Measurements from ENCODE around the gene ACTL8.

Gene ACTL8

GRCh38 chr1:17805869-17806684 lies 50.9 kb downstream of the ACTL8 start:
- H3K27ac ChIP-seq (ENCODE audit: low read depth, low read length), result no peak overlapping the region
- no peaks in the 10 kb centered on the region for H3K4me1 ChIP-seq (ENCODE audit: control insufficient read depth, insufficient read depth, low read length)
- peaks cover 12% of the 10 kb centered on the region; the same call in 1 of the 2 replicates for H3K9me3 ChIP-seq (ENCODE audit: control insufficient read depth, insufficient read depth, low read depth, low read length)
- no peaks in the 10 kb centered on the region for H3K36me3 ChIP-seq (ENCODE audit: control insufficient read depth, insufficient read depth, low read length)
- H3K9ac ChIP-seq (ENCODE audit: low read length), result no peak overlapping the region
- no peak overlapping the region for H3K4me3 ChIP-seq (ENCODE audit: low read depth, low read length)
- peaks cover 9% of the 10 kb centered on the region; the same call in 1 of the 2 replicates for H3K27me3 ChIP-seq (ENCODE audit: control insufficient read depth, insufficient read depth, low read length)

- no peak overlapping the region for H3K9ac ChIP-seq (ENCODE audit: low read length)
- no peak overlapping the region for H3K4me3 ChIP-seq (ENCODE audit: low read depth, low read length)
- no peaks in the 10 kb centered on the region for H3K36me3 ChIP-seq (ENCODE audit: control insufficient read depth, insufficient read depth, low read length)
- H3K27me3 ChIP-seq (ENCODE audit: control insufficient read depth, insufficient read depth, low read length), result peaks cover 9% of the 10 kb centered on the region; the same call in 1 of the 2 replicates
- peaks cover 12% of the 10 kb centered on the region; the same call in 1 of the 2 replicates for H3K9me3 ChIP-seq (ENCODE audit: control insufficient read depth, insufficient read depth, low read depth, low read length)
- H3K27ac ChIP-seq (ENCODE audit: low read depth, low read length), result no peak overlapping the region
- no peaks in the 10 kb centered on the region for H3K4me1 ChIP-seq (ENCODE audit: control insufficient read depth, insufficient read depth, low read length)
Observed at GRCh38 chr1:17808816-17809215, 53.7 kb downstream of the ACTL8 start.

- Histone ChIP-seq H3K4me1 (ENCODE audit: control insufficient read depth, insufficient read depth, low read length) (no peaks in the 10 kb centered on the region), H3K9ac (ENCODE audit: low read length) (no peak overlapping the region), H3K9me3 (ENCODE audit: control insufficient read depth, insufficient read depth, low read depth, low read length) (peaks cover 12% of the 10 kb centered on the region; the same call in 1 of the 2 replicates), H3K4me3 (ENCODE audit: low read depth, low read length) (no peak overlapping the region), H3K27me3 (ENCODE audit: control insufficient read depth, insufficient read depth, low read length) (peaks cover 15% of the 10 kb centered on the region; the same call in 1 of the 2 replicates), H3K36me3 (ENCODE audit: control insufficient read depth, insufficient read depth, low read length) (no peaks in the 10 kb centered on the region), H3K27ac (ENCODE audit: low read depth, low read length) (no peak overlapping the region)
Observed at GRCh38 chr1:17810668-17811067, 55.5 kb downstream of the ACTL8 start.

- Histone ChIP-seq H3K27ac (ENCODE audit: low read depth, low read length) (no peak overlapping the region), H3K4me3 (ENCODE audit: low read depth, low read length) (no peak overlapping the region), H3K27me3 (ENCODE audit: control insufficient read depth, insufficient read depth, low read length) (0 out of 2 replicates have a peak, but pooled peaks cover 5% of the 10 kb centered on the region), H3K36me3 (ENCODE audit: control insufficient read depth, insufficient read depth, low read length) (no peaks in the 10 kb centered on the region), H3K4me1 (ENCODE audit: control insufficient read depth, insufficient read depth, low read length) (no peaks in the 10 kb centered on the region), H3K9me3 (ENCODE audit: control insufficient read depth, insufficient read depth, low read depth, low read length) (no peaks in the 10 kb centered on the region), H3K9ac (ENCODE audit: low read length) (no peak overlapping the region)
Observed at GRCh38 chr1:17816511-17816910, 61.4 kb downstream of the ACTL8 start.

- Histone ChIP-seq H3K4me1 (ENCODE audit: control insufficient read depth, insufficient read depth, low read length) (no peaks in the 10 kb centered on the region), H3K36me3 (ENCODE audit: control insufficient read depth, insufficient read depth, low read length) (no peaks in the 10 kb centered on the region), H3K27ac (ENCODE audit: low read depth, low read length) (no peak overlapping the region), H3K4me3 (ENCODE audit: low read depth, low read length) (no peak overlapping the region), H3K9me3 (ENCODE audit: control insufficient read depth, insufficient read depth, low read depth, low read length) (no peaks in the 10 kb centered on the region), H3K27me3 (ENCODE audit: control insufficient read depth, insufficient read depth, low read length) (0 out of 2 replicates have a peak, but pooled peaks cover 2% of the 10 kb centered on the region), H3K9ac (ENCODE audit: low read length) (no peak overlapping the region)
Observed at GRCh38 chr1:17819129-17819802, 64.1 kb downstream of the ACTL8 start.

GRCh38 chr1:17820198-17820597 lies 65.1 kb downstream of the ACTL8 start:
- H3K9me3 ChIP-seq (ENCODE audit: control insufficient read depth, insufficient read depth, low read depth, low read length), result no peaks in the 10 kb centered on the region
- 0 out of 2 replicates have a peak, but pooled peaks cover under 1% of the 10 kb centered on the region for H3K27me3 ChIP-seq (ENCODE audit: control insufficient read depth, insufficient read depth, low read length)
- no peak overlapping the region for H3K27ac ChIP-seq (ENCODE audit: low read depth, low read length)
- no peak overlapping the region for H3K9ac ChIP-seq (ENCODE audit: low read length)
- no peaks in the 10 kb centered on the region for H3K4me1 ChIP-seq (ENCODE audit: control insufficient read depth, insufficient read depth, low read length)
- H3K4me3 ChIP-seq (ENCODE audit: low read depth, low read length), result no peak overlapping the region
- H3K36me3 ChIP-seq (ENCODE audit: control insufficient read depth, insufficient read depth, low read length), result no peaks in the 10 kb centered on the region

- Histone ChIP-seq H3K27me3 (ENCODE audit: control insufficient read depth, insufficient read depth, low read length) (peaks cover 5% of the 10 kb centered on the region; the same call in 1 of the 2 replicates), H3K9me3 (ENCODE audit: control insufficient read depth, insufficient read depth, low read depth, low read length) (no peaks in the 10 kb centered on the region), H3K27ac (ENCODE audit: low read depth, low read length) (no peak overlapping the region), H3K36me3 (ENCODE audit: control insufficient read depth, insufficient read depth, low read length) (no peaks in the 10 kb centered on the region), H3K4me3 (ENCODE audit: low read depth, low read length) (no peak overlapping the region), H3K4me1 (ENCODE audit: control insufficient read depth, insufficient read depth, low read length) (no peaks in the 10 kb centered on the region), H3K9ac (ENCODE audit: low read length) (no peak overlapping the region)
Observed at GRCh38 chr1:17822741-17823426, 67.8 kb downstream of the ACTL8 start.

- Histone ChIP-seq H3K36me3 (ENCODE audit: control insufficient read depth, insufficient read depth, low read length) (no peaks in the 10 kb centered on the region), H3K9ac (ENCODE audit: low read length) (no peak overlapping the region), H3K4me3 (ENCODE audit: low read depth, low read length) (no peak overlapping the region), H3K27ac (ENCODE audit: low read depth, low read length) (no peak overlapping the region), H3K27me3 (ENCODE audit: control insufficient read depth, insufficient read depth, low read length) (peaks cover 10% of the 10 kb centered on the region; the same call in 1 of the 2 replicates), H3K4me1 (ENCODE audit: control insufficient read depth, insufficient read depth, low read length) (no peaks in the 10 kb centered on the region), H3K9me3 (ENCODE audit: control insufficient read depth, insufficient read depth, low read depth, low read length) (no peaks in the 10 kb centered on the region)
Observed at GRCh38 chr1:17825273-17826164, 70.4 kb downstream of the ACTL8 start.

GRCh38 chr1:17826165-17826488 lies 71.0 kb downstream of the ACTL8 start:
- no peak overlapping the region for H3K4me3 ChIP-seq (ENCODE audit: low read depth, low read length)
- no peaks in the 10 kb centered on the region for H3K9me3 ChIP-seq (ENCODE audit: control insufficient read depth, insufficient read depth, low read depth, low read length)
- H3K9ac ChIP-seq (ENCODE audit: low read length), result no peak overlapping the region
- no peak overlapping the region for H3K27ac ChIP-seq (ENCODE audit: low read depth, low read length)
- no peaks in the 10 kb centered on the region for H3K4me1 ChIP-seq (ENCODE audit: control insufficient read depth, insufficient read depth, low read length)
- H3K36me3 ChIP-seq (ENCODE audit: control insufficient read depth, insufficient read depth, low read length), result no peaks in the 10 kb centered on the region
- H3K27me3 ChIP-seq (ENCODE audit: control insufficient read depth, insufficient read depth, low read length), result peaks cover 10% of the 10 kb centered on the region; the same call in 1 of the 2 replicates

GRCh38 chr1:17828991-17829390 lies 73.9 kb downstream of the ACTL8 start:
- peaks cover 10% of the 10 kb centered on the region; the same call in 1 of the 2 replicates for H3K27me3 ChIP-seq (ENCODE audit: control insufficient read depth, insufficient read depth, low read length)
- no peaks in the 10 kb centered on the region for H3K9me3 ChIP-seq (ENCODE audit: control insufficient read depth, insufficient read depth, low read depth, low read length)
- H3K4me3 ChIP-seq (ENCODE audit: low read depth, low read length), result no peak overlapping the region
- no peak overlapping the region for H3K9ac ChIP-seq (ENCODE audit: low read length)
- H3K4me1 ChIP-seq (ENCODE audit: control insufficient read depth, insufficient read depth, low read length), result no peaks in the 10 kb centered on the region
- H3K36me3 ChIP-seq (ENCODE audit: control insufficient read depth, insufficient read depth, low read length), result no peaks in the 10 kb centered on the region
- H3K27ac ChIP-seq (ENCODE audit: low read depth, low read length), result no peak overlapping the region

Data from HUES6 (cell line).